ENCODE measurements around the gene GAB4.

- TF ChIP-seq CTCF (IDR thresholded peaks at IDR 0.05) = no peak
- TF ChIP-seq POLR2A (IDR thresholded peaks at IDR 0.05) = no peak
- TF ChIP-seq EP300 (IDR thresholded peaks at IDR 0.05) = no peak
Measured at GRCh38 chr22:16935209-16935608, 72.8 kb downstream of the GAB4 start.

Measured in tibial nerve (tissue), 4 donors.